ENCODE measurements around the gene TBX3. TPM values are rescaled to one million over a fixed set of nuclear protein-coding genes. Genes with fewer than 3 reads are reported as not detected.

Gene TBX3
- total and polyA plus RNA-seq, 4 donors: 5.8 to 26.8 (median 17.6) TPM

DNA sequence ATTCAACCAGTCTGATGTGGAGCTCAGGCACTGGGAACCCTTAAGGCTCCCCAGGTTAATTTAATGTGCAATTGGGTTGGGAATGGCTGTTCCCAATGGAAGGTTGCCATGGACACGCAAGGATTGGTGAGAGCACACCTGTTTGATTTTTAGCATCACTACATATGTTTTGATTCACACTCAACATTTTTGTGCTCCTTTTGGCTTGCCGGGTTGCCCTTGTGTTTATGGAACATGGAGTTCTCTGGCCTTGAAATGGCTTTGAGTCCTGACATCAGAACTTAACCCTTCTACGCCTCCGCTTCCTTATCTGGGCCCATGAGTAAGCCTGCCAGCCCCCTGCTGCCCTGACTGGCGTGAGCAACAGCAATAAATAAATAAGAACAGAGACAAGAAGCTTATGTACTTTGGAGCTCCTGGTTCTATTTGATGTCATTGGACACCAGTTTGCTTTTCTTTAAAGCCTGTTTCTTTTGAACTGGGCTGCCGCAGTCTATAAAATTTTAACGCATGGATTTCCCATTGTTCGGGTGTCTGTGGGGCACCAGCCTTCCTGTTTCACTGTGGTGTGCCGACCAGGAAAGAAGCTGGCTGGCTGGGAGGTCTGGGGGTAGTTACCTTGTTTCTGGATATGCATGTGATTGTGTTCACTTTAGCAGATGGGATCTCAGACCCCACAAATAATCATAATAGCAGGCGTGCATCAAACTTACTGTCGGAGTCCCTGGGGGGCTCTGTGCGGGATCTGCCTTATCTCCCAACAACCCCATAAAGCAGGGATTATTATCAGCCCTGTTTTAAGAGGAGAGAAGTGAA lies 27.8 kb downstream of the TBX3 start:
- no peaks in the 10 kb centered on the region for H3K27me3 ChIP-seq (ENCODE audit: control insufficient read depth in 4 of 4, insufficient read depth in 4 of 4, low read length in 3 of 4)
- peak; percentile 7 to 21 for TF ChIP-seq RXRA (IDR thresholded peaks at IDR 0.05)
- peak; percentile 31 for TF ChIP-seq SP1 (IDR thresholded peaks at IDR 0.05)
- TF ChIP-seq HNF4A (conservative IDR thresholded peaks at IDR 0.05): no peak
- H3K9ac ChIP-seq (ENCODE audit: low read depth in 1 of 2, low read length in 2 of 2): no peak overlapping the region
- no peak overlapping the region for H3K27ac ChIP-seq (ENCODE audit: low read depth in 1 of 2, low read length in 2 of 2)
- peaks cover 0 to 3% (median 0%) of the 10 kb centered on the region in 4 donors for H3K4me1 ChIP-seq (ENCODE audit: control insufficient read depth in 4 of 4, insufficient read depth in 4 of 4, low read length in 3 of 4)
- no peak overlapping the region for H3K4me3 ChIP-seq (ENCODE audit: low read depth in 1 of 3, low read length in 3 of 3)
- no peaks in the 10 kb centered on the region for H3K9me3 ChIP-seq (ENCODE audit: control insufficient read depth in 4 of 4, low read length in 3 of 4)
- 52% methylated on average over 12 of the region's 12 CpGs for WGBS
- no peak for DNase-seq (ENCODE audit: low spot score)
- no peaks in the 10 kb centered on the region for H3K36me3 ChIP-seq (ENCODE audit: control insufficient read depth in 4 of 4, insufficient read depth in 3 of 4, low read depth in 1 of 4, low read length in 3 of 4)

DNA sequence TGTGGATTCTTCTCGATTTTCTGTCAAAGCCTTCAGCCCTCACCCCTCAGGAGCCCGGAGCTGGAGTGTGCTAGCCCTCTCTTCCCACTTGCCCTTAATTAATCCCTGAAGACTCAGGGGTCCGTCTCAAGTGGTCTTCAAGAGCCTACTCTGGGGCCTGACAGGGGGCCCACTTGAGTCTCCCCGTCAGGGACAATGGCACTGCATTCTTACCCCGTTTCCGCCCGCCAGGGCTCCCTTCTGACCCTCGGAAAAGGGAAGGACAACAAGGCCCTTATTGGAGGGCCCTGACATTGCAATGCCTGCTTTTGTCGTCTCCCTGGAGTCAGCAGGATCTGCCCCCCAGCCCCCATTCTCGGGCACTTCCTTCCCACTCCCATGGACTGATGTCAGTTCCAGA lies 34.4 kb downstream of the TBX3 start:
- no peak for DNase-seq (ENCODE audit: low spot score)
- WGBS: 71% methylated on average over 10 of the region's 10 CpGs

More for the DNA sequence above, 34.4 kb downstream of the TBX3 start:
- Histone ChIP-seq H3K4me1 (ENCODE audit: control insufficient read depth in 4 of 4, insufficient read depth in 4 of 4, low read length in 3 of 4) (no peaks in the 10 kb centered on the region), H3K9me3 (ENCODE audit: control insufficient read depth in 4 of 4, low read length in 3 of 4) (no peaks in the 10 kb centered on the region), H3K9ac (ENCODE audit: low read depth in 1 of 2, low read length in 2 of 2) (no peak overlapping the region), H3K27me3 (ENCODE audit: control insufficient read depth in 4 of 4, insufficient read depth in 4 of 4, low read length in 3 of 4) (no peaks in the 10 kb centered on the region), H3K4me3 (ENCODE audit: low read depth in 1 of 3, low read length in 3 of 3) (no peak overlapping the region), H3K36me3 (ENCODE audit: control insufficient read depth in 4 of 4, insufficient read depth in 3 of 4, low read depth in 1 of 4, low read length in 3 of 4) (no peaks in the 10 kb centered on the region), H3K27ac (ENCODE audit: low read depth in 1 of 2, low read length in 2 of 2) (no peak overlapping the region)
- TF ChIP-seq HNF4A (conservative IDR thresholded peaks at IDR 0.05) (no peak), YY1 (IDR thresholded peaks at IDR 0.05) (no peak), GABPA (IDR thresholded peaks at IDR 0.05 in 1 of 2, conservative IDR thresholded peaks at IDR 0.05 in 1 of 2) (no peak), SP1 (IDR thresholded peaks at IDR 0.05) (no peak), TAF1 (conservative IDR thresholded peaks at IDR 0.05) (no peak), RAD21 (IDR thresholded peaks at IDR 0.05) (no peak), FOXA2 (IDR thresholded peaks at IDR 0.05) (no peak), JUND (IDR thresholded peaks at IDR 0.05) (no peak), HNF4G (IDR thresholded peaks at IDR 0.05) (no peak), NR2F2 (IDR thresholded peaks at IDR 0.05) (no peak), FOXA1 (IDR thresholded peaks at IDR 0.05) (no peak), RXRA (IDR thresholded peaks at IDR 0.05) (no peak), EGR1 (IDR thresholded peaks at IDR 0.05; ENCODE audit: low read depth in 2 of 2) (no peak)
- TF ChIP-seq, protein P1, sequence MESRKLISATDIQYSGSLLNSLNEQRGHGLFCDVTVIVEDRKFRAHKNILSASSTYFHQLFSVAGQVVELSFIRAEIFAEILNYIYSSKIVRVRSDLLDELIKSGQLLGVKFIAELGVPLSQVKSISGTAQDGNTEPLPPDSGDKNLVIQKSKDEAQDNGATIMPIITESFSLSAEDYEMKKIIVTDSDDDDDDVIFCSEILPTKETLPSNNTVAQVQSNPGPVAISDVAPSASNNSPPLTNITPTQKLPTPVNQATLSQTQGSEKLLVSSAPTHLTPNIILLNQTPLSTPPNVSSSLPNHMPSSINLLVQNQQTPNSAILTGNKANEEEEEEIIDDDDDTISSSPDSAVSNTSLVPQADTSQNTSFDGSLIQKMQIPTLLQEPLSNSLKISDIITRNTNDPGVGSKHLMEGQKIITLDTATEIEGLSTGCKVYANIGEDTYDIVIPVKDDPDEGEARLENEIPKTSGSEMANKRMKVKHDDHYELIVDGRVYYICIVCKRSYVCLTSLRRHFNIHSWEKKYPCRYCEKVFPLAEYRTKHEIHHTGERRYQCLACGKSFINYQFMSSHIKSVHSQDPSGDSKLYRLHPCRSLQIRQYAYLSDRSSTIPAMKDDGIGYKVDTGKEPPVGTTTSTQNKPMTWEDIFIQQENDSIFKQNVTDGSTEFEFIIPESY (IDR thresholded peaks at IDR 0.05): no peak
- TF ChIP-seq, protein P2, sequence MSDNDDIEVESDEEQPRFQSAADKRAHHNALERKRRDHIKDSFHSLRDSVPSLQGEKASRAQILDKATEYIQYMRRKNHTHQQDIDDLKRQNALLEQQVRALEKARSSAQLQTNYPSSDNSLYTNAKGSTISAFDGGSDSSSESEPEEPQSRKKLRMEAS (IDR thresholded peaks at IDR 0.05): no peak
- TF ChIP-seq, protein P3, sequence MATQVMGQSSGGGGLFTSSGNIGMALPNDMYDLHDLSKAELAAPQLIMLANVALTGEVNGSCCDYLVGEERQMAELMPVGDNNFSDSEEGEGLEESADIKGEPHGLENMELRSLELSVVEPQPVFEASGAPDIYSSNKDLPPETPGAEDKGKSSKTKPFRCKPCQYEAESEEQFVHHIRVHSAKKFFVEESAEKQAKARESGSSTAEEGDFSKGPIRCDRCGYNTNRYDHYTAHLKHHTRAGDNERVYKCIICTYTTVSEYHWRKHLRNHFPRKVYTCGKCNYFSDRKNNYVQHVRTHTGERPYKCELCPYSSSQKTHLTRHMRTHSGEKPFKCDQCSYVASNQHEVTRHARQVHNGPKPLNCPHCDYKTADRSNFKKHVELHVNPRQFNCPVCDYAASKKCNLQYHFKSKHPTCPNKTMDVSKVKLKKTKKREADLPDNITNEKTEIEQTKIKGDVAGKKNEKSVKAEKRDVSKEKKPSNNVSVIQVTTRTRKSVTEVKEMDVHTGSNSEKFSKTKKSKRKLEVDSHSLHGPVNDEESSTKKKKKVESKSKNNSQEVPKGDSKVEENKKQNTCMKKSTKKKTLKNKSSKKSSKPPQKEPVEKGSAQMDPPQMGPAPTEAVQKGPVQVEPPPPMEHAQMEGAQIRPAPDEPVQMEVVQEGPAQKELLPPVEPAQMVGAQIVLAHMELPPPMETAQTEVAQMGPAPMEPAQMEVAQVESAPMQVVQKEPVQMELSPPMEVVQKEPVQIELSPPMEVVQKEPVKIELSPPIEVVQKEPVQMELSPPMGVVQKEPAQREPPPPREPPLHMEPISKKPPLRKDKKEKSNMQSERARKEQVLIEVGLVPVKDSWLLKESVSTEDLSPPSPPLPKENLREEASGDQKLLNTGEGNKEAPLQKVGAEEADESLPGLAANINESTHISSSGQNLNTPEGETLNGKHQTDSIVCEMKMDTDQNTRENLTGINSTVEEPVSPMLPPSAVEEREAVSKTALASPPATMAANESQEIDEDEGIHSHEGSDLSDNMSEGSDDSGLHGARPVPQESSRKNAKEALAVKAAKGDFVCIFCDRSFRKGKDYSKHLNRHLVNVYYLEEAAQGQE (IDR thresholded peaks at IDR 0.05): no peak
- TF ChIP-seq, protein P4, sequence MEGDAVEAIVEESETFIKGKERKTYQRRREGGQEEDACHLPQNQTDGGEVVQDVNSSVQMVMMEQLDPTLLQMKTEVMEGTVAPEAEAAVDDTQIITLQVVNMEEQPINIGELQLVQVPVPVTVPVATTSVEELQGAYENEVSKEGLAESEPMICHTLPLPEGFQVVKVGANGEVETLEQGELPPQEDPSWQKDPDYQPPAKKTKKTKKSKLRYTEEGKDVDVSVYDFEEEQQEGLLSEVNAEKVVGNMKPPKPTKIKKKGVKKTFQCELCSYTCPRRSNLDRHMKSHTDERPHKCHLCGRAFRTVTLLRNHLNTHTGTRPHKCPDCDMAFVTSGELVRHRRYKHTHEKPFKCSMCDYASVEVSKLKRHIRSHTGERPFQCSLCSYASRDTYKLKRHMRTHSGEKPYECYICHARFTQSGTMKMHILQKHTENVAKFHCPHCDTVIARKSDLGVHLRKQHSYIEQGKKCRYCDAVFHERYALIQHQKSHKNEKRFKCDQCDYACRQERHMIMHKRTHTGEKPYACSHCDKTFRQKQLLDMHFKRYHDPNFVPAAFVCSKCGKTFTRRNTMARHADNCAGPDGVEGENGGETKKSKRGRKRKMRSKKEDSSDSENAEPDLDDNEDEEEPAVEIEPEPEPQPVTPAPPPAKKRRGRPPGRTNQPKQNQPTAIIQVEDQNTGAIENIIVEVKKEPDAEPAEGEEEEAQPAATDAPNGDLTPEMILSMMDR (IDR thresholded peaks at IDR 0.05; ENCODE audit: low read depth, low read length, missing input control): no peak
- TF ChIP-seq, protein P5, sequence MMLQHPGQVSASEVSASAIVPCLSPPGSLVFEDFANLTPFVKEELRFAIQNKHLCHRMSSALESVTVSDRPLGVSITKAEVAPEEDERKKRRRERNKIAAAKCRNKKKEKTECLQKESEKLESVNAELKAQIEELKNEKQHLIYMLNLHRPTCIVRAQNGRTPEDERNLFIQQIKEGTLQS (IDR thresholded peaks at IDR 0.05): no peak

Data from liver (tissue), 9 donors.